Omental fat pad (tissue), 4 donors: Measurements from ENCODE around the gene ATXN1L. TPM values are rescaled to one million over a fixed set of nuclear protein-coding genes. Genes with fewer than 3 reads are reported as not detected.
"Not testable (repeated sequence)": the region's sequence is repeated elsewhere in the genome, so short reads cannot be mapped to it uniquely, and the experiment has no call there.

Experiments
- ATAC-seq: fragments of 150-250 bp; one replicate; pipeline ENCODE4 v1.9.1; 2016; ENCODE audit warnings: mild to moderate bottlenecking, moderate library complexity; ENCODE audit not compliant: low FRiP score
- DNase-seq: peaks from one replicate; pipeline ENCODE4 v3.0.0-alpha.2; 2019; ENCODE audit warnings: low spot score
- total RNA-seq, 4 donors: library from RNA; depleted of rRNA; stranded (reverse); fragments of >200 nt; gene quantifications; one replicate each; pipeline ENCODE4 v1.1.0, GENCODE V29; 2016
- TF ChIP-seq, protein P1 (sequence below), 3 donors: fragments of 450-650 bp; IDR thresholded peaks; one replicate each; pipeline ENCODE4 v1.5.1; 2016 to 2017; ENCODE audit warnings: antibody characterized with exemption in 3 of 3, mild to moderate bottlenecking in 3 of 3, moderate library complexity in 2 of 3

Gene ATXN1L
- total RNA-seq, 4 donors from 2014 or later: 30.6 to 43.1 (median 37.0) TPM

DNA sequence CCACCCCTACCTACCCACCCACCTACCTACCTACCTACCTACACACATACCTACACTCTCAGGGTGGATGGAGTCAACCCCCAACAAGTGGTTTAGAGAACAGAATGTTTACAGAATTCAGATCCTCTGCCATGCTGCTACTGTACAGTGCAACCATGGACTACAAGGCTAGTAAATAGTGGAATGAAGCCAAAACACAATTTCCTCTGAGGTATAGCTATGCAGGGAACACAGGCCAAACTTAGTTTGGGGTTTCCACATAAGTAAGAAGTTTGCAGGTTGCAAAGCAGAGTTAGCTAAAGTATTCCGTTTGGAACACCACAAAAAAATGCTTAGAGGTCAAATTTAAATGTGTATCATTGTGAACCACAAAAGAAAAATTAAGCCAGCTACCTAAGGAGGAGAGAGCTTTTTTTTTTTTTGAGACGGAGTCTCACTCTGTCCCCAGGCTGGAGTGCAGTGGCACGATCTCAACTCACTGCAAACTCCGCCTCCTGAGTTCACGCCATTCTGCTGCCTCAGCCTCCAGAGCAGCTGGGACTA, 34.4 kb upstream of the ATXN1L start:
- DNase-seq: no peak
- TF ChIP-seq, protein P1, sequence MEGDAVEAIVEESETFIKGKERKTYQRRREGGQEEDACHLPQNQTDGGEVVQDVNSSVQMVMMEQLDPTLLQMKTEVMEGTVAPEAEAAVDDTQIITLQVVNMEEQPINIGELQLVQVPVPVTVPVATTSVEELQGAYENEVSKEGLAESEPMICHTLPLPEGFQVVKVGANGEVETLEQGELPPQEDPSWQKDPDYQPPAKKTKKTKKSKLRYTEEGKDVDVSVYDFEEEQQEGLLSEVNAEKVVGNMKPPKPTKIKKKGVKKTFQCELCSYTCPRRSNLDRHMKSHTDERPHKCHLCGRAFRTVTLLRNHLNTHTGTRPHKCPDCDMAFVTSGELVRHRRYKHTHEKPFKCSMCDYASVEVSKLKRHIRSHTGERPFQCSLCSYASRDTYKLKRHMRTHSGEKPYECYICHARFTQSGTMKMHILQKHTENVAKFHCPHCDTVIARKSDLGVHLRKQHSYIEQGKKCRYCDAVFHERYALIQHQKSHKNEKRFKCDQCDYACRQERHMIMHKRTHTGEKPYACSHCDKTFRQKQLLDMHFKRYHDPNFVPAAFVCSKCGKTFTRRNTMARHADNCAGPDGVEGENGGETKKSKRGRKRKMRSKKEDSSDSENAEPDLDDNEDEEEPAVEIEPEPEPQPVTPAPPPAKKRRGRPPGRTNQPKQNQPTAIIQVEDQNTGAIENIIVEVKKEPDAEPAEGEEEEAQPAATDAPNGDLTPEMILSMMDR (IDR thresholded peaks at IDR 0.05): no peak
- no peak for ATAC-seq

DNA sequence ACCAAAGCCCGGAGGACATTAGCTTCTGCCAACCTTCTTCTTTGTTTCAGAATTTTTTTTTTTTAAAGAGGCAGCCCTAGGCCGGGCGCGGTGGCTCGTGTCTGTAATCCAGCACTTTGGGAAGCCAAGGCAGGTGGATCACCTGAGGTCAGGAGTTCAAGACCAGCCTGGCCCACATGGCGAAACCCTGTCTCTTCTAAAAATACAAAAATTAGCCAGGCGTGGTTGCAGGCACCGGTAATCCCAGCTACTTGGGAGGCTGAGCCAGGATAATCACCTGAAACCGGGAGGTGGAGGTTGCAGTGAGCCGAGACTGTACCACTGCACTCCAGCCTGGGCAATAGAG, 28.6 kb upstream of the ATXN1L start:
- not testable (repeated sequence) for ATAC-seq

DNA sequence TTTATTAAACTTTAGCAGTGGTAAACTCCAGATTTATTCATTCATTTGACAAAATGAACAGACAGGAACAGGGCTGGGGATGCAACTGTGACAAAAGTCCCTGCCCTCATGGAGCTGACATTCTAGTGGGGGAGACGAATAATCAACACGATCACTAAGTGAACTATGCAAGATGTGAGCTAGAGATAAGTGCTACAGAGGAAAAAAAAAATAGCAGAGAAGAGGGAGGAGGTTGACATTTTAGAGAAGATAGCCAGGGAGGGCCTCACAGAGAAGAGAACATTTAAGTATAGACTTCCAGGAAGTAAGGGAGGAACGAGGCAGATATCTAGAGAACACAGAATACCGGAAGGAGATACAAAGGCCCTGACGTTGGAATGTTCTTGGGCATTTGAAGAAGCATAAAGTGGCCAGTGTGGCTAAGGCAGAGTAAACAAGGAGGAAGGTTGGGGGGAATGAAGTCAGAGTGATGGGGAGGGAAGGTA, 19.2 kb upstream of the ATXN1L start:
- DNase-seq (no peak), ATAC-seq (no peak)
- TF ChIP-seq, protein P1 (IDR thresholded peaks at IDR 0.05): no peak

More for the DNA sequence above, 28.6 kb upstream of the ATXN1L start:
- not testable (repeated sequence) for DNase-seq

DNA sequence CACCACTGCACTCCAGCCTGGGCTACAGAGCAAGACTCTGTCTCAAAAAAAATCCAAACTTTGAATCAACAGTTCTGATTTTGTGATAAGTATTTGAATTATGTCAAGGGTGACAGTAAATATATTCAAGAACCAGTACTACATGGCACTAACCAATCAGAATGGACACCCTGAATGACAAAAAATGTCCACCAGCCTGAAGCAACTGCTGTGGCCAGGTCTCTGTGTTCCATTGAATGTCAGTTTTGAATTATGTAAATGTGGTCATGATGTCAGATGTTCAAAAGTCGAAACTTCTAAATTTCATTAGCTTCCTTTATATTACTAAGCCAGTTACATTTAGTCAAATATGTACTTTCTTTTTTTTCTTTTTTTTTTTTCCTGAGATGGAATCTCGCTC, 15.4 kb upstream of the ATXN1L start:
- no peak for ATAC-seq
- TF ChIP-seq, protein P1 (IDR thresholded peaks at IDR 0.05): no peak
- DNase-seq: no peak

- DNase-seq, ATAC-seq: not testable (repeated sequence)
These were observed 14.1 kb upstream of the ATXN1L start for GRCh38 chr16:71831698-71832097.

DNA sequence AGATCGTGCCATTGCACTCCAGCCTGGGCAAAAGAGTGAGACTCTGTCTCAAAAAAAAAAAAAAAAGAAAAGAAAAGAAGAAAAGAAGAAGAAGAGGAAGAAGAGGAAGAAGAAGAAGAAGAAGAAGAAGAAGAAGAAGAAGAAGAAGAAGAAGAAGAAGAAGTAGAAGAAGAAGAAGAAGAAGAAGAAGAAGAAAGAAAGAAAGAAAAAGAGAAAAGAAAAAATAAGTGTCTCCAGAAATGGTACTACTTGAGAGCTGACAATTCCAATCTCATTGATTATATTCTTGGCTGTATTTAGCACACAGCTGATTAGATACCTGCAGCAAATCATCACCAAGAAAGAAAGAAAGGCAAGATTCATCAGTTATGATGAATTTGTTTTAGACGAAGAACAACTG, 13.7 kb upstream of the ATXN1L start:
- DNase-seq, ATAC-seq: not testable (repeated sequence)

GRCh38 chr16:71834291-71834690, 11.5 kb upstream of the ATXN1L start:
- TF ChIP-seq, protein P1 (IDR thresholded peaks at IDR 0.05): no peak
- DNase-seq: no peak
- ATAC-seq: no peak

- ATAC-seq (no peak), DNase-seq (no peak)
- TF ChIP-seq, protein P1 (IDR thresholded peaks at IDR 0.05): no peak
These were observed 8.6 kb upstream of the ATXN1L start for GRCh38 chr16:71837150-71837549.

DNA sequence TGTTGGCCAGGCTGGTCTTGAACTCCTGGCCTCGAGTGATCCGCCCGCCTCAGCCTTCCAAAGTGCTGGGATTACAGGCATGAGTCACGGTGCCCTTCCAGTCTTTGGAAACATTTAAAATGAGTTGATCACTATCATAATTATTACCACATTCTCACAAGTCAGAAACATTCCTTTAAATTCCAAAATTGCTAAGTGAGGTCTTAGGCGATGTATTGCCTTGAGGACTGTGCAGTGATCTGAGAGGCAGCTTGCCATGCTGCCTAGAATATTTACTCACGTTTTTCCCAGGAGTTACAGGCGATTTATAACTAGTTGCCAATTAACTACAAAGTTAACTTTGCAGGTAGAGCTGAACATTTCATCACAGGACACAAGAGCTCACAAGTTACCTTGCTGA, 5.7 kb upstream of the ATXN1L start:
- ATAC-seq: no peak
- TF ChIP-seq, protein P1 (IDR thresholded peaks at IDR 0.05): no peak

More for the DNA sequence above, 5.7 kb upstream of the ATXN1L start:
- no peak for DNase-seq
